ENCODE data around the gene ARHGEF26. TPM values are rescaled to one million over a fixed set of nuclear protein-coding genes. Genes with fewer than 3 reads are reported as not detected.
"Not testable (repeated sequence)": the region's sequence is repeated elsewhere in the genome, so short reads cannot be mapped to it uniquely, and the experiment has no call there.

ARHGEF26 gene
- under 1 TPM in 1 of 2 experiments, not detected in 1; 0.04 TPM for total RNA-seq

- peak; percentile 70 for DNase-seq
- no peaks in the 10 kb centered on the region for H3K36me3 Mint-ChIP-seq
- peaks cover 79% of the 10 kb centered on the region for H3K27me3 Mint-ChIP-seq
- H3K9me3 Mint-ChIP-seq, result no peaks in the 10 kb centered on the region
- H3K27ac Mint-ChIP-seq, result no peak within 1 kb of the TSS
- peak within 1 kb of the TSS; percentile 78 for H3K4me3 Mint-ChIP-seq
- peaks cover 17% of the 10 kb centered on the region for H3K4me1 Mint-ChIP-seq
These were observed at the start of gene ARHGEF26 for GRCh38 chr3:154120961-154121700. TSS of gene ARHGEF26 (plus strand) at chr3:154121390. CDS start at chr3:154121993, 603 bp downstream.

GRCh38 chr3:154074966-154075365 is 46.2 kb upstream of the ARHGEF26 start:
- Mint-ChIP-seq H3K4me3 (no peak overlapping the region), H3K9me3 (peaks cover 11% of the 10 kb centered on the region), H3K36me3 (no peaks in the 10 kb centered on the region), H3K4me1 (no peaks in the 10 kb centered on the region), H3K27ac (no peak overlapping the region), H3K27me3 (peaks cover 3% of the 10 kb centered on the region)
- no peak for DNase-seq

GRCh38 chr3:154078672-154079071 is 42.5 kb upstream of the ARHGEF26 start:
- no peak overlapping the region for H3K4me3 Mint-ChIP-seq
- no peaks in the 10 kb centered on the region for H3K4me1 Mint-ChIP-seq
- no peak for DNase-seq
- H3K27me3 Mint-ChIP-seq, result peaks cover 3% of the 10 kb centered on the region
- no peaks in the 10 kb centered on the region for H3K36me3 Mint-ChIP-seq
- no peak overlapping the region for H3K27ac Mint-ChIP-seq
- H3K9me3 Mint-ChIP-seq, result peaks cover 3% of the 10 kb centered on the region

- DNase-seq, result no peak
- no peaks in the 10 kb centered on the region for H3K4me1 Mint-ChIP-seq
- no peak overlapping the region for H3K27ac Mint-ChIP-seq
- no peaks in the 10 kb centered on the region for H3K9me3 Mint-ChIP-seq
- H3K27me3 Mint-ChIP-seq, result peaks cover 3% of the 10 kb centered on the region
- no peak overlapping the region for H3K4me3 Mint-ChIP-seq
- H3K36me3 Mint-ChIP-seq, result no peaks in the 10 kb centered on the region
These were observed 39.9 kb upstream of the ARHGEF26 start for GRCh38 chr3:154081305-154081704.

- H3K36me3 Mint-ChIP-seq, result no peaks in the 10 kb centered on the region
- no peaks in the 10 kb centered on the region for H3K4me1 Mint-ChIP-seq
- H3K27me3 Mint-ChIP-seq, result no peaks in the 10 kb centered on the region
- DNase-seq, result no peak
- no peak overlapping the region for H3K27ac Mint-ChIP-seq
- H3K9me3 Mint-ChIP-seq, result peaks cover 1% of the 10 kb centered on the region
- H3K4me3 Mint-ChIP-seq, result no peak overlapping the region
These were observed 36.1 kb upstream of the ARHGEF26 start for GRCh38 chr3:154085071-154085470.

- H3K27ac Mint-ChIP-seq, result no peak overlapping the region
- no peaks in the 10 kb centered on the region for H3K36me3 Mint-ChIP-seq
- DNase-seq, result no peak
- no peaks in the 10 kb centered on the region for H3K4me1 Mint-ChIP-seq
- peaks cover 1% of the 10 kb centered on the region for H3K9me3 Mint-ChIP-seq
- no peaks in the 10 kb centered on the region for H3K27me3 Mint-ChIP-seq
- no peak overlapping the region for H3K4me3 Mint-ChIP-seq
These were observed 35.4 kb upstream of the ARHGEF26 start for GRCh38 chr3:154085799-154086198.

- Mint-ChIP-seq H3K9me3 (peaks cover 1% of the 10 kb centered on the region), H3K27ac (no peak overlapping the region), H3K36me3 (no peaks in the 10 kb centered on the region), H3K4me3 (no peak overlapping the region), H3K27me3 (no peaks in the 10 kb centered on the region), H3K4me1 (no peaks in the 10 kb centered on the region)
- no peak for DNase-seq
These were observed 34.9 kb upstream of the ARHGEF26 start for GRCh38 chr3:154086286-154086685.

GRCh38 chr3:154087756-154088480 is 33.3 kb upstream of the ARHGEF26 start:
- not testable (repeated sequence) for H3K36me3 Mint-ChIP-seq, H3K27ac Mint-ChIP-seq, H3K27me3 Mint-ChIP-seq, H3K4me1 Mint-ChIP-seq, DNase-seq, H3K9me3 Mint-ChIP-seq, H3K4me3 Mint-ChIP-seq

- Mint-ChIP-seq H3K4me3 (no peak overlapping the region), H3K27ac (no peak overlapping the region), H3K27me3 (no peaks in the 10 kb centered on the region), H3K36me3 (no peaks in the 10 kb centered on the region), H3K4me1 (no peaks in the 10 kb centered on the region), H3K9me3 (peaks cover 1% of the 10 kb centered on the region)
- no peak for DNase-seq
These were observed 31.5 kb upstream of the ARHGEF26 start for GRCh38 chr3:154089421-154090420.

- Mint-ChIP-seq H3K27ac (no peak overlapping the region), H3K36me3 (no peaks in the 10 kb centered on the region), H3K27me3 (no peaks in the 10 kb centered on the region), H3K4me1 (no peaks in the 10 kb centered on the region), H3K4me3 (no peak overlapping the region), H3K9me3 (peaks cover under 1% of the 10 kb centered on the region)
- DNase-seq, result no peak
These were observed 27.1 kb upstream of the ARHGEF26 start for GRCh38 chr3:154094051-154094450.

GRCh38 chr3:154095832-154096421 is 25.3 kb upstream of the ARHGEF26 start:
- Mint-ChIP-seq H3K4me1 (no peaks in the 10 kb centered on the region), H3K9me3 (no peaks in the 10 kb centered on the region), H3K36me3 (no peaks in the 10 kb centered on the region), H3K27me3 (no peaks in the 10 kb centered on the region), H3K4me3 (no peak overlapping the region), H3K27ac (no peak overlapping the region)
- no peak for DNase-seq

GRCh38 chr3:154098376-154098775 is 22.8 kb upstream of the ARHGEF26 start:
- Mint-ChIP-seq H3K4me3 (no peak overlapping the region), H3K27me3 (no peaks in the 10 kb centered on the region), H3K4me1 (no peaks in the 10 kb centered on the region), H3K36me3 (no peaks in the 10 kb centered on the region), H3K27ac (no peak overlapping the region), H3K9me3 (no peaks in the 10 kb centered on the region)
- no peak for DNase-seq

GRCh38 chr3:154100556-154100955 is 20.6 kb upstream of the ARHGEF26 start:
- Mint-ChIP-seq H3K27ac (no peak overlapping the region), H3K4me1 (no peaks in the 10 kb centered on the region), H3K4me3 (no peak overlapping the region), H3K9me3 (no peaks in the 10 kb centered on the region), H3K27me3 (no peaks in the 10 kb centered on the region), H3K36me3 (no peaks in the 10 kb centered on the region)
- DNase-seq, result no peak

GRCh38 chr3:154101250-154101649 is 19.9 kb upstream of the ARHGEF26 start:
- Mint-ChIP-seq H3K4me3 (no peak overlapping the region), H3K27me3 (no peaks in the 10 kb centered on the region), H3K9me3 (no peaks in the 10 kb centered on the region), H3K4me1 (no peaks in the 10 kb centered on the region), H3K36me3 (no peaks in the 10 kb centered on the region), H3K27ac (no peak overlapping the region)
- DNase-seq, result no peak
